DOHH2 (cell line): ENCODE data around the gene HSFX4.

ENCODE experiments used
- H3F3A ChIP-seq: fragments of 200-600 bp; sonication (generic), shearing (Covaris generic); 2 replicates; pipeline ENCODE4 v1.6.0; 2016; ENCODE audit warnings: antibody characterized with exemption, mild to moderate bottlenecking; ENCODE audit not compliant: control insufficient read depth, insufficient read depth
- H3K27ac ChIP-seq: fragments of 200-600 bp; sonication (generic); 2 replicates; pipeline ENCODE4 v1.5.1; 2014; ENCODE audit warnings: low read depth, mild to moderate bottlenecking, low read length, moderate library complexity
- H3K27me3 ChIP-seq: fragments of 200-600 bp; sonication (generic); 2 replicates; pipeline ENCODE4 v1.6.1; 2014; ENCODE audit warnings: mild to moderate bottlenecking, low read length, mixed read lengths; ENCODE audit not compliant: control insufficient read depth
- H3K36me3 ChIP-seq: fragments of 200-600 bp; sonication (generic); 2 replicates; pipeline ENCODE4 v1.6.1; 2014; ENCODE audit warnings: mild to moderate bottlenecking, low read length, moderate library complexity, mixed read lengths; ENCODE audit not compliant: control insufficient read depth
- H3K4me1 ChIP-seq: fragments of 200-600 bp; sonication (generic); 2 replicates; pipeline ENCODE4 v1.6.1; 2014; ENCODE audit warnings: mild to moderate bottlenecking, low read length, mixed read lengths; ENCODE audit not compliant: control insufficient read depth
- H3K4me2 ChIP-seq: fragments of 200-600 bp; sonication (generic); 2 replicates; pipeline ENCODE4 v1.6.0; 2014; ENCODE audit warnings: mild to moderate bottlenecking, low read length, moderate library complexity
- H3K4me3 ChIP-seq: fragments of 200-600 bp; sonication (generic); 2 replicates; pipeline ENCODE4 v1.5.1; 2014; ENCODE audit warnings: mild to moderate bottlenecking, low read length, mixed read lengths
- H3K79me2 ChIP-seq: fragments of 200-600 bp; sonication (generic); 2 replicates; pipeline ENCODE4 v1.6.1; 2014; ENCODE audit warnings: mild to moderate bottlenecking, low read length, mixed read lengths; ENCODE audit not compliant: control insufficient read depth
- H3K9me2 ChIP-seq: fragments of 200-600 bp; sonication (generic); replicated peaks from 2 replicates; pipeline ENCODE4 v1.6.1; 2014; ENCODE audit warnings: mild to moderate bottlenecking, low read length, mixed read lengths; ENCODE audit not compliant: control insufficient read depth
- H3K9me3 ChIP-seq: fragments of 200-600 bp; sonication (generic); 2 replicates; pipeline ENCODE4 v1.6.1; 2014; ENCODE audit warnings: antibody characterized with exemption, low read length, mixed read lengths; ENCODE audit not compliant: control insufficient read depth, insufficient read depth
- H4K20me1 ChIP-seq: fragments of 200-600 bp; sonication (generic); 2 replicates; pipeline ENCODE4 v1.6.0; 2014; ENCODE audit warnings: low read depth, mild to moderate bottlenecking, antibody characterized with exemption, low read length, moderate library complexity; ENCODE audit not compliant: control insufficient read depth, insufficient read depth
- EZH2phosphoT487 ChIP-seq: fragments of 200-600 bp; sonication (generic); IDR thresholded peaks from 2 replicates; pipeline ENCODE4 v1.6.1; 2017; ENCODE audit warnings: borderline replicate concordance, mild to moderate bottlenecking, antibody characterized with exemption, low read length, moderate library complexity, mixed read lengths
- TF ChIP-seq, protein P1 (sequence below): fragments of 200-600 bp; sonication (generic); IDR thresholded peaks from one replicate; pipeline ENCODE4 v1.5.1; 2014; ENCODE audit warnings: antibody characterized with exemption, mild to moderate bottlenecking, low read depth, low read length; ENCODE audit not compliant: poor library complexity, severe bottlenecking

HSFX4 gene

DNA sequence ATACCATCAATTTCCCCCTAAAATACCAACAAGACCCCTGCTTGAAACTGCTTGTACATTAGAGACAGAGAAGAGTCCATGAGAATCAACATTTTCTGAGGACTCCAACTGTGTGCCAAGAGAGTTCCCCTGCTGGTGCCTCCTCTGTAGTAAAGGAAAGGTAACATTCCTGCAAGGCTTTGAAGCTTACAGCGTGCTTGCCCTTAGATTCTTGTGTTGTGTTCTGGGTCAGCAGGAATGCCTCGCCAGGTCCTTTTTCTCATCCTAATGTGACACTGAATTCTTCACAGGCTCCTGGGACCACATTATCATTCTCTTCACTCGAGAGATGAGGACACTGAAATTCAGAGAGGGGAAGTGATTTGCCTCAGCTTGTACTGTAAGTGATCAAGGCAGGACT lies 18.6 kb downstream of the HSFX4 start:
- no peaks in the 10 kb centered on the region for H3K9me3 ChIP-seq
- no peaks in the 10 kb centered on the region for H3K36me3 ChIP-seq
- TF ChIP-seq, protein P1, sequence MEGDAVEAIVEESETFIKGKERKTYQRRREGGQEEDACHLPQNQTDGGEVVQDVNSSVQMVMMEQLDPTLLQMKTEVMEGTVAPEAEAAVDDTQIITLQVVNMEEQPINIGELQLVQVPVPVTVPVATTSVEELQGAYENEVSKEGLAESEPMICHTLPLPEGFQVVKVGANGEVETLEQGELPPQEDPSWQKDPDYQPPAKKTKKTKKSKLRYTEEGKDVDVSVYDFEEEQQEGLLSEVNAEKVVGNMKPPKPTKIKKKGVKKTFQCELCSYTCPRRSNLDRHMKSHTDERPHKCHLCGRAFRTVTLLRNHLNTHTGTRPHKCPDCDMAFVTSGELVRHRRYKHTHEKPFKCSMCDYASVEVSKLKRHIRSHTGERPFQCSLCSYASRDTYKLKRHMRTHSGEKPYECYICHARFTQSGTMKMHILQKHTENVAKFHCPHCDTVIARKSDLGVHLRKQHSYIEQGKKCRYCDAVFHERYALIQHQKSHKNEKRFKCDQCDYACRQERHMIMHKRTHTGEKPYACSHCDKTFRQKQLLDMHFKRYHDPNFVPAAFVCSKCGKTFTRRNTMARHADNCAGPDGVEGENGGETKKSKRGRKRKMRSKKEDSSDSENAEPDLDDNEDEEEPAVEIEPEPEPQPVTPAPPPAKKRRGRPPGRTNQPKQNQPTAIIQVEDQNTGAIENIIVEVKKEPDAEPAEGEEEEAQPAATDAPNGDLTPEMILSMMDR, result no peak
- no peak for TF ChIP-seq EZH2phosphoT487
- no peaks in the 10 kb centered on the region for H3K4me1 ChIP-seq
- no peaks in the 10 kb centered on the region for H3F3A ChIP-seq
- H3K4me3 ChIP-seq, result no peak overlapping the region
- no peak overlapping the region for H3K27ac ChIP-seq
- no peaks in the 10 kb centered on the region for H3K27me3 ChIP-seq
- no peaks in the 10 kb centered on the region for H3K79me2 ChIP-seq
- H4K20me1 ChIP-seq, result no peaks in the 10 kb centered on the region
- H3K9me2 ChIP-seq, result no peaks in the 10 kb centered on the region
- H3K4me2 ChIP-seq, result no peak overlapping the region

DNA sequence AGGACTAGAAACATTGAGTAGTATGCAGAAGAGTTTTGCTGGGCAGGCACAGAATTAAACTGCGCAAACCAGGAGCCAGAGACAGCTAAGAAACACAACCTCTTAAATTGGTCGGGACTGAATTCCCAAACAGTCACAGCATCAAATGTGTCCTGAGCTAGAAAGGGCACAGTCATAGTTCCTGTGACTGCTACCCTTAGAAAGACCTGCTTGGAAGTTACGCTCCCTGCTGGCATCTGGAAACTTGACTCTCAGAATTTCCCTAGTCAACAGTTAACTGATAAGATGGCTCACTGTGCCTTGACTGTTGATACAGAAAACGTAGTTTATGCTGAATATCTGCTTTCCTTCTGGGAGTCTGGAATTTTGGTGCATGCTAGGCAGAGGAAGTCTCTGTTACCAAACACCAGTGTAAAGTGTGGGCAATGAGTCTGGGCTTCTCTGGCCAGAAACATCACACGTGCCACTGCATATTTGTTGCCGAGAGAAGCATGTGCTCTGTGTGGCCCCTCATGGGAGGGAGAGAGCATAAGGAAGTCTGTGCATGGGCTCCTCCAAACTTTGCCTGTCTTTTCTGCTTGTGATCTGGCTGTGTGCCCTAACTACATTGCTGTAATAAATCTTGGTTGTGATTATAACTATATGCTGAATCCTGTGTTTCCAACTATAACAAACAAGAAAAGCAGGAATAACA lies 20.5 kb downstream of the HSFX4 start:
- no peaks in the 10 kb centered on the region for H4K20me1 ChIP-seq
- H3K4me3 ChIP-seq, result no peak overlapping the region
- no peaks in the 10 kb centered on the region for H3K27me3 ChIP-seq
- no peak overlapping the region for H3K27ac ChIP-seq
- H3K9me2 ChIP-seq, result no peaks in the 10 kb centered on the region
- no peaks in the 10 kb centered on the region for H3K79me2 ChIP-seq
- no peak overlapping the region for H3K4me2 ChIP-seq
- no peaks in the 10 kb centered on the region for H3F3A ChIP-seq
- H3K36me3 ChIP-seq, result no peaks in the 10 kb centered on the region
- H3K9me3 ChIP-seq, result no peaks in the 10 kb centered on the region
- TF ChIP-seq, protein P1, result no peak
- TF ChIP-seq EZH2phosphoT487, result no peak
- no peaks in the 10 kb centered on the region for H3K4me1 ChIP-seq

DNA sequence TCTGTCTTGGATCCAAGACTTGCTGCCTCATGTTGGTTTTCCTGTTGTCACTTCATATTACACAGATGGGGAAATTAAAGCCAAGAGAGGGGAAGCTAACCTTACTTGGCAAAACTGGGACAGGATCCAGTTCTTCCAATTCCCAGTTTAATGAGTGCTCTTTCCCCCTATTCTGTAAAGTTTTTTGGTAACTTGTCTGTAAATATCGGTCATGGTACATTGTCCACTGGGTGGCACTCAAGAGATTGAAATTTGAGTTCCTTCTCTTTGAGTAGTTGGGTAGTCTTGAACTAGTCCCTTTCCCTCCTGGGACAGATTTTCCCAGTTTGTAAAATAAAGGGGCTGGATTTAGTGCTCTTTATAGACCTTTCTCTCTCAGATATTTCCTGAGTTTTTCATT lies 21.3 kb downstream of the HSFX4 start:
- Histone ChIP-seq H3K9me2 (no peaks in the 10 kb centered on the region), H3K4me1 (no peaks in the 10 kb centered on the region)

More for the DNA sequence above, 21.3 kb downstream of the HSFX4 start:
- Histone ChIP-seq H4K20me1 (no peaks in the 10 kb centered on the region), H3K36me3 (no peaks in the 10 kb centered on the region), H3K79me2 (no peaks in the 10 kb centered on the region), H3K27me3 (no peaks in the 10 kb centered on the region), H3K27ac (no peak overlapping the region), H3F3A (no peaks in the 10 kb centered on the region), H3K4me3 (no peak overlapping the region), H3K9me3 (no peaks in the 10 kb centered on the region), H3K4me2 (no peak overlapping the region)
- TF ChIP-seq, protein P1, result peak; percentile 43
- no peak for TF ChIP-seq EZH2phosphoT487
